HG03175 (cell line): ENCODE results near the gene FARS2.

Source experiments
- ATAC-seq: cut with Tn5 transposase; IDR thresholded peaks from one replicate; pipeline ENCODE4 v1.9.1; 2021; ENCODE audit warnings: mild to moderate bottlenecking, moderate library complexity; ENCODE audit not compliant: unreplicated experiment

The FARS2 gene

GRCh38 chr6:5707281-5708045 is 446.1 kb downstream of the FARS2 start:
- no peak for ATAC-seq

GRCh38 chr6:5710516-5710915 is 449.2 kb downstream of the FARS2 start:
- no peak for ATAC-seq

GRCh38 chr6:5710936-5711335 is 449.6 kb downstream of the FARS2 start:
- ATAC-seq: no peak

GRCh38 chr6:5712349-5713215 is 451.3 kb downstream of the FARS2 start:
- no peak for ATAC-seq

- ATAC-seq: no peak
Measured at GRCh38 chr6:5713519-5713918, 452.2 kb downstream of the FARS2 start.

- no peak for ATAC-seq
Measured at GRCh38 chr6:5718231-5718947, 457.1 kb downstream of the FARS2 start.

- peak; percentile 96 for ATAC-seq
Measured at GRCh38 chr6:5723841-5724691, 462.8 kb downstream of the FARS2 start.

- ATAC-seq: no peak
Measured at GRCh38 chr6:5724911-5725310, 463.6 kb downstream of the FARS2 start.

GRCh38 chr6:5726976-5727718 is 465.8 kb downstream of the FARS2 start:
- no peak for ATAC-seq

- no peak for ATAC-seq
Measured at GRCh38 chr6:5728351-5729079, 467.2 kb downstream of the FARS2 start.

GRCh38 chr6:5729080-5729434 is 467.7 kb downstream of the FARS2 start:
- ATAC-seq: no peak

- ATAC-seq: no peak
Measured at GRCh38 chr6:5729813-5730517, 468.7 kb downstream of the FARS2 start.

- no peak for ATAC-seq
Measured at GRCh38 chr6:5730585-5731263, 469.4 kb downstream of the FARS2 start.

- no peak for ATAC-seq
Measured at GRCh38 chr6:5731435-5731834, 470.1 kb downstream of the FARS2 start.

- ATAC-seq: no peak
Measured at GRCh38 chr6:5732496-5732895, 471.2 kb downstream of the FARS2 start.

- no peak for ATAC-seq
Measured at GRCh38 chr6:5736016-5736738, 474.9 kb downstream of the FARS2 start.

- no peak for ATAC-seq
Measured at GRCh38 chr6:5737460-5737859, 476.1 kb downstream of the FARS2 start.
